ENCODE data around the gene SEC14L6. TPM values are rescaled to one million over a fixed set of nuclear protein-coding genes. Genes with fewer than 3 reads are reported as not detected.
"Not testable (repeated sequence)": the region's sequence is repeated elsewhere in the genome, so short reads cannot be mapped to it uniquely, and the experiment has no call there.

SEC14L6 gene
- total RNA-seq, 4 donors from 2014 or later = 0.21 to 3.3 (median 0.94) TPM

GRCh38 chr22:30542811-30543188 is 3.7 kb downstream of the SEC14L6 start:
- H3K4me3 ChIP-seq = peak overlapping the region; percentile 20 to 50 (median 28)
- TF ChIP-seq, protein P1, sequence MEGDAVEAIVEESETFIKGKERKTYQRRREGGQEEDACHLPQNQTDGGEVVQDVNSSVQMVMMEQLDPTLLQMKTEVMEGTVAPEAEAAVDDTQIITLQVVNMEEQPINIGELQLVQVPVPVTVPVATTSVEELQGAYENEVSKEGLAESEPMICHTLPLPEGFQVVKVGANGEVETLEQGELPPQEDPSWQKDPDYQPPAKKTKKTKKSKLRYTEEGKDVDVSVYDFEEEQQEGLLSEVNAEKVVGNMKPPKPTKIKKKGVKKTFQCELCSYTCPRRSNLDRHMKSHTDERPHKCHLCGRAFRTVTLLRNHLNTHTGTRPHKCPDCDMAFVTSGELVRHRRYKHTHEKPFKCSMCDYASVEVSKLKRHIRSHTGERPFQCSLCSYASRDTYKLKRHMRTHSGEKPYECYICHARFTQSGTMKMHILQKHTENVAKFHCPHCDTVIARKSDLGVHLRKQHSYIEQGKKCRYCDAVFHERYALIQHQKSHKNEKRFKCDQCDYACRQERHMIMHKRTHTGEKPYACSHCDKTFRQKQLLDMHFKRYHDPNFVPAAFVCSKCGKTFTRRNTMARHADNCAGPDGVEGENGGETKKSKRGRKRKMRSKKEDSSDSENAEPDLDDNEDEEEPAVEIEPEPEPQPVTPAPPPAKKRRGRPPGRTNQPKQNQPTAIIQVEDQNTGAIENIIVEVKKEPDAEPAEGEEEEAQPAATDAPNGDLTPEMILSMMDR (IDR thresholded peaks at IDR 0.05) = no peak
- TF ChIP-seq POLR2A (IDR thresholded peaks at IDR 0.05) = no peak
- H3K27me3 ChIP-seq = peaks cover 0 to 24% of the 10 kb centered on the region in 2 donors
- H3K27ac ChIP-seq = peak overlapping the region in 1 of 4 donors; percentile 63
- no peaks in the 10 kb centered on the region for H3K36me3 ChIP-seq
- H3K4me1 ChIP-seq = peaks cover 0 to 14% (median 3%) of the 10 kb centered on the region in 4 donors
- H3K9me3 ChIP-seq = no peaks in the 10 kb centered on the region
- no peak for DNase-seq (ENCODE audit: low spot score in 2 of 2)
- WGBS, 2 donors = 74 to 78% methylated on average over 9 to 11 of the region's 12 CpGs

GRCh38 chr22:30541961-30542810 is 4.4 kb downstream of the SEC14L6 start:
- H3K27ac ChIP-seq = peak overlapping the region in 1 of 4 donors; percentile 63
- TF ChIP-seq, protein P1 (IDR thresholded peaks at IDR 0.05) = no peak
- TF ChIP-seq POLR2A (IDR thresholded peaks at IDR 0.05) (no peak), EP300 (IDR thresholded peaks at IDR 0.05) (no peak)
- WGBS, 2 donors = 3 to 4% methylated on average over 43 to 58 of the region's 64 CpGs

DNA sequence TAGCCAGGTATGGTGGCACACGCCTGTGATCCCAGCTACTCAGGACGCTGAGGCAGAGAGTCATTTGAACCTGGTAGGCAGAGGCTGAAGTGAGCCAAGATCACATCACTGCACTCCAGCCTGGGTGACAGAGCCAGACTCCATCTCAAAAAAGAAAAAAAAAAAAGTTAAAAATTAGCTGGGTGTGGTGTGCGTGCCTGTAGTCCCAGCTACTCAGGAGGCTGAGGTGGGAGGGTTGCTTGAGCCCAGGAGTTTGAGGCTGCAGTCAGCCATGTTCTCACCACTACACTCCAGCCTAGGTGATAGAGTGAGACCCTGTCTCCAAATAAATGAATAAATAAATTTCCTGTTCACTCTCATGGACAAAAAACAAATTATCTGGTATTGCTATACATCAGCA is 5.0 kb downstream of the SEC14L6 start:
- Histone ChIP-seq H3K27me3 (peaks cover 0 to 24% of the 10 kb centered on the region in 2 donors), H3K4me3 (peak overlapping the region in 2 of 4 donors; percentile 25 to 50), H3K4me1 (peaks cover 0 to 14% (median 3%) of the 10 kb centered on the region in 4 donors), H3K27ac (peak overlapping the region in 1 of 4 donors; percentile 63)
- 85 to 87% methylated on average over 3 of the region's 3 CpGs for WGBS, 2 donors
- not testable (repeated sequence) for H3K9me3 ChIP-seq; DNase-seq (ENCODE audit: low spot score in 2 of 2); H3K36me3 ChIP-seq

More at GRCh38 chr22:30541961-30542810, 4.4 kb downstream of the SEC14L6 start:
- Histone ChIP-seq H3K36me3 (no peaks in the 10 kb centered on the region), H3K27me3 (peaks cover 0 to 24% of the 10 kb centered on the region in 2 donors), H3K9me3 (no peaks in the 10 kb centered on the region), H3K4me3 (peak overlapping the region; percentile 20 to 50 (median 28)), H3K4me1 (peaks cover 0 to 14% (median 3%) of the 10 kb centered on the region in 4 donors)
- DNase-seq (ENCODE audit: low spot score in 2 of 2) = no peak

- TF ChIP-seq POLR2A (IDR thresholded peaks at IDR 0.05) (no peak), EP300 (IDR thresholded peaks at IDR 0.05) (no peak)
- TF ChIP-seq, protein P1 (IDR thresholded peaks at IDR 0.05) = no peak
Observed at GRCh38 chr22:30539368-30539767, 7.2 kb downstream of the SEC14L6 start.

GRCh38 chr22:30538280-30538679 is 8.3 kb downstream of the SEC14L6 start:
- peaks cover 0 to 14% (median 3%) of the 10 kb centered on the region in 4 donors for H3K4me1 ChIP-seq
- peaks cover 0 to 18% of the 10 kb centered on the region in 2 donors for H3K27me3 ChIP-seq
- no peaks in the 10 kb centered on the region for H3K9me3 ChIP-seq
- TF ChIP-seq EP300 (IDR thresholded peaks at IDR 0.05) (no peak), POLR2A (IDR thresholded peaks at IDR 0.05) (no peak)
- TF ChIP-seq, protein P1 (IDR thresholded peaks at IDR 0.05) = no peak
- H3K36me3 ChIP-seq = no peaks in the 10 kb centered on the region
- DNase-seq (ENCODE audit: low spot score in 2 of 2) = no peak
- H3K4me3 ChIP-seq = no peak overlapping the region
- 73 to 79% methylated on average over 6 of the region's 6 CpGs for WGBS, 2 donors
- H3K27ac ChIP-seq = no peak overlapping the region

More at GRCh38 chr22:30539368-30539767, 7.2 kb downstream of the SEC14L6 start:
- Histone ChIP-seq H3K4me3 (no peak overlapping the region), H3K27ac (no peak overlapping the region), H3K4me1 (peaks cover 0 to 14% (median 3%) of the 10 kb centered on the region in 4 donors), H3K9me3 (no peaks in the 10 kb centered on the region), H3K36me3 (no peaks in the 10 kb centered on the region), H3K27me3 (peaks cover 0 to 24% of the 10 kb centered on the region in 2 donors)
- 76 to 94% methylated on average over 1 of the region's 1 CpG for WGBS, 2 donors
- no peak for DNase-seq (ENCODE audit: low spot score in 2 of 2)
